Panc1 (cell line): ENCODE measurements around the gene SYTL3. TPM values are rescaled to one million over a fixed set of nuclear protein-coding genes. Genes with fewer than 3 reads are reported as not detected.
"Not testable (repeated sequence)": the region's sequence is repeated elsewhere in the genome, so short reads cannot be mapped to it uniquely, and the experiment has no call there.

Source experiments
- ATAC-seq: fragments of 200-7000 bp; cut with Tn5 transposase; 2 replicates; pipeline ENCODE4 v1.9.1; 2020; ENCODE audit warnings: mild to moderate bottlenecking, moderate library complexity
- BruUV-seq: library from RNA; stranded (reverse); fragments of 400-500 nt; replicated peaks from 2 replicates; lab custom pipeline; 2021; lab: Mats Ljungman, UMichigan
- CTCF ChIA-PET: fragments of 300-600 bp; sonication (Branson Sonifier 250); formaldehyde crosslinking; loops from one replicate; lab custom pipeline; 2022; ENCODE audit warnings: antibody characterized with exemption; lab: Charles Lee
- POLR2A ChIA-PET: fragments of 300-600 bp; sonication (Branson Sonifier 250); formaldehyde crosslinking; loops from one replicate; lab custom pipeline; 2022; ENCODE audit warnings: antibody characterized with exemption; lab: Charles Lee
- DNase-seq: peaks from one replicate; pipeline ENCODE4 v3.0.0-alpha.2; 2010; ENCODE audit warnings: low read depth, low spot score
- H3K27ac ChIP-seq: 2 replicates; pipeline ENCODE4 v1.5.1; 2011; ENCODE audit warnings: mild to moderate bottlenecking, low read length, inconsistent platforms
- H3K27me3 ChIP-seq: fragments of 200-500 bp; sonication (Bioruptor generic); 2 replicates; pipeline ENCODE4 v1.6.0; 2014; ENCODE audit warnings: low read length, inconsistent platforms; ENCODE audit not compliant: control insufficient read depth, insufficient read depth
- H3K36me3 ChIP-seq: fragments of 200-500 bp; sonication (Bioruptor generic); 2 replicates; pipeline ENCODE4 v1.5.1; 2014; ENCODE audit warnings: inconsistent platforms, mild to moderate bottlenecking, low read length, moderate library complexity; ENCODE audit not compliant: control insufficient read depth, insufficient read depth
- H3K4me1 ChIP-seq: 2 replicates; pipeline ENCODE4 v1.5.1; 2011; ENCODE audit warnings: inconsistent platforms, mild to moderate bottlenecking, low read length, moderate library complexity; ENCODE audit not compliant: control insufficient read depth, insufficient read depth
- H3K4me3 ChIP-seq, 2 experiments: 2 replicates each; pipeline ENCODE4 v1.5.1; 2011 to 2012; ENCODE audit warnings: low read depth in 2 of 2, low read length in 2 of 2, mild to moderate bottlenecking in 2 of 2, inconsistent platforms in 1 of 2, moderate library complexity in 1 of 2
- H3K9me3 ChIP-seq: fragments of 200-500 bp; sonication (Bioruptor generic); 2 replicates; pipeline ENCODE4 v1.5.1; 2014; ENCODE audit warnings: low read depth, mild to moderate bottlenecking, inconsistent platforms, low read length, moderate library complexity; ENCODE audit not compliant: control insufficient read depth, insufficient read depth
- CTCF ChIP-seq: fragments of 450-650 bp; IDR thresholded peaks from 2 replicates; pipeline ENCODE4 v1.5.1; 2017; ENCODE audit warnings: mild to moderate bottlenecking
- POLR2AphosphoS5 ChIP-seq: IDR thresholded peaks from 2 replicates; pipeline ENCODE4 v1.6.1; 2012; ENCODE audit warnings: mild to moderate bottlenecking, low read depth, low read length, moderate library complexity
- REST ChIP-seq, 2 experiments: IDR thresholded peaks; 2 replicates each; pipeline ENCODE4 v1.6.1; 2011 to 2012; ENCODE audit warnings: low read depth in 2 of 2, control low read depth in 1 of 2, low read length in 1 of 2, mild to moderate bottlenecking in 1 of 2, moderate library complexity in 1 of 2; ENCODE audit not compliant: insufficient read depth in 1 of 2
- SIN3A ChIP-seq: IDR thresholded peaks from 2 replicates; pipeline ENCODE4 v1.6.1; 2012; ENCODE audit warnings: low read depth, mild to moderate bottlenecking, low read length, moderate library complexity, borderline replicate concordance; ENCODE audit not compliant: insufficient read depth
- TCF7L2 ChIP-seq: IDR thresholded peaks from 2 replicates; pipeline ENCODE4 v1.6.1; 2011; ENCODE audit warnings: mild to moderate bottlenecking, low read depth, low read length, inconsistent platforms
- in situ Hi-C: cut with HindIII; loops from 2 replicates; pipeline ENCODE4 v1.10.0; 2016; ENCODE audit warnings: low sequenced_read_pairs, low pct_unique_long_range_greater_than_20kb
- intact Hi-C: fragments of 100-400 bp; cut with micrococcal nuclease; formaldehyde crosslinking; loops from one replicate; pipeline ENCODE4 v1.10.0; 2022; ENCODE audit not compliant: unreplicated experiment
- total RNA-seq: library from RNA; stranded (reverse); gene quantifications from one replicate; pipeline ENCODE4 v1.2.1, GENCODE V29; 2021; ENCODE audit not compliant: unreplicated experiment

SYTL3 gene
- total RNA-seq, 1 experiment from 2014 or later, result 1.4 TPM

GRCh38 chr6:158632538-158633119 lies 17.2 kb upstream of the SYTL3 start:
- H3K4me3 ChIP-seq, intact Hi-C loops, H3K27me3 ChIP-seq, H3K27ac ChIP-seq, BruUV-seq, ATAC-seq, H3K9me3 ChIP-seq, in situ Hi-C loops, POLR2A ChIA-PET, H3K4me1 ChIP-seq, DNase-seq, CTCF ChIA-PET: not testable (repeated sequence)
- peaks cover 21% of the 10 kb centered on the region for H3K36me3 ChIP-seq

- Histone ChIP-seq H3K27me3 (no peaks in the 10 kb centered on the region), H3K4me3 (no peak overlapping the region), H3K36me3 (peaks cover 21% of the 10 kb centered on the region), H3K27ac (no peak overlapping the region), H3K4me1 (no peaks in the 10 kb centered on the region), H3K9me3 (no peaks in the 10 kb centered on the region)
- in situ Hi-C loops, result no loop called here
- intact Hi-C loops, result no loop called here
- CTCF ChIA-PET, result no interaction called here
- POLR2A ChIA-PET, result no interaction called here
- BruUV-seq, result TSS peak; percentile 71
- ATAC-seq (no peak), DNase-seq (no peak)
- TF ChIP-seq REST (IDR thresholded peaks at IDR 0.05; ENCODE audit: insufficient read depth in 1 of 2, low read depth in 2 of 2, low read length in 1 of 2), result no peak
- no peak for TF ChIP-seq CTCF
- no peak for TF ChIP-seq SIN3A
- no peak for TF ChIP-seq TCF7L2
Measured at GRCh38 chr6:158633127-158633526, 16.7 kb upstream of the SYTL3 start.

GRCh38 chr6:158634695-158635426 lies 15.0 kb upstream of the SYTL3 start:
- H3K9me3 ChIP-seq, result no peaks in the 10 kb centered on the region
- no peaks in the 10 kb centered on the region for H3K4me1 ChIP-seq
- BruUV-seq, result no TSS peak
- peaks cover 17% of the 10 kb centered on the region for H3K36me3 ChIP-seq
- H3K4me3 ChIP-seq, result no peak overlapping the region
- ChIA-PET POLR2A (no interaction called here), CTCF (no interaction called here)
- in situ Hi-C loops (no loop called here), intact Hi-C loops (no loop called here)
- ATAC-seq (no peak), DNase-seq (no peak)
- TF ChIP-seq REST (IDR thresholded peaks at IDR 0.05; ENCODE audit: insufficient read depth in 1 of 2, low read depth in 2 of 2, low read length in 1 of 2) (no peak), CTCF (no peak), POLR2AphosphoS5 (no peak), TCF7L2 (no peak), SIN3A (no peak)
- H3K27ac ChIP-seq, result no peak overlapping the region
- H3K27me3 ChIP-seq, result no peaks in the 10 kb centered on the region
